Ovary (tissue), 3 donors: ENCODE results near the gene UIMC1.

Experiments used
- EP300 ChIP-seq: sonication (generic); formaldehyde crosslinking; IDR thresholded peaks from one replicate; pipeline ENCODE4 v1.6.1; 2017; ENCODE audit warnings: antibody characterized with exemption
- POLR2A ChIP-seq: fragments of 450-650 bp; IDR thresholded peaks from one replicate; pipeline ENCODE4 v1.6.1; 2017; ENCODE audit warnings: antibody characterized with exemption, mild to moderate bottlenecking, moderate library complexity
- TF ChIP-seq, protein P1 (sequence below), 3 donors: fragments of 450-650 bp in 2 of 3; fragments of 200-600 bp in 1 of 3; IDR thresholded peaks; one replicate each; pipeline versions ENCODE4 v1.5.1 to v1.8.0; 2016 to 2022; ENCODE audit warnings: antibody characterized with exemption in 3 of 3, mild to moderate bottlenecking in 1 of 3
- donor health status: DM: no; HTN: no; CAD: no.

DNA sequence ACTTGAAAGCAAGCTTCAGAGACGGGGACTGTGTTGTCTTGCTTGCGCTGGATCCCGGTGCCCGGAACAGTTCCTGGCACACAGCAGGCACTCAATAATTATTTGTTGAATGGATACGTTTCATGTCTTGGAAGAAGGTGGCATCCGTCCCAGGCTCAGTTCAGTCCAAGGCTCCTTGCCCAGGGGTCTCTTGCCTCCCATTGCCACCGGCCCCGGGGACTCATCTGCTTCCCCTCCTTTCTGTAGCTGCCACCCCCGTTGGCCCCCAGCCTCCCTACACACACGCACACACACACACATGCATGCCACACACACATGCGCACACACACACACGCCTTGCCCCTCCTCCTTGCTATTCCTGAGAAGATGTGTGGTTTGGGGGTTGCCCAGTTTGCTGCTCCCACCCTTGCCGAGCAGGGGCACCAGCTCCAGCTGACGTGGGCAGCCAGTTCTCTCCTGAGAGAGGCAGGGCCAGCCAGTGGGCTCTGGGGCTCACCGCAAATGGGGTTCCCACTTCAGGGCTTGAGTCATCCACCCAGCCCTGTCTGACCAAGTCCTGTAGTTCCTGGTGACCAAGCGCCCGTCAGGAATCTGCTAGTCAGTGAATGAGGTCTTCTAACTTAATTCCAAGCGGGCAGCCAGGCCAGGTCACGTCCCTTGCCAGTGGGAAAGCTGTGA is 149.2 kb downstream of the UIMC1 start:
- TF ChIP-seq, protein P1, sequence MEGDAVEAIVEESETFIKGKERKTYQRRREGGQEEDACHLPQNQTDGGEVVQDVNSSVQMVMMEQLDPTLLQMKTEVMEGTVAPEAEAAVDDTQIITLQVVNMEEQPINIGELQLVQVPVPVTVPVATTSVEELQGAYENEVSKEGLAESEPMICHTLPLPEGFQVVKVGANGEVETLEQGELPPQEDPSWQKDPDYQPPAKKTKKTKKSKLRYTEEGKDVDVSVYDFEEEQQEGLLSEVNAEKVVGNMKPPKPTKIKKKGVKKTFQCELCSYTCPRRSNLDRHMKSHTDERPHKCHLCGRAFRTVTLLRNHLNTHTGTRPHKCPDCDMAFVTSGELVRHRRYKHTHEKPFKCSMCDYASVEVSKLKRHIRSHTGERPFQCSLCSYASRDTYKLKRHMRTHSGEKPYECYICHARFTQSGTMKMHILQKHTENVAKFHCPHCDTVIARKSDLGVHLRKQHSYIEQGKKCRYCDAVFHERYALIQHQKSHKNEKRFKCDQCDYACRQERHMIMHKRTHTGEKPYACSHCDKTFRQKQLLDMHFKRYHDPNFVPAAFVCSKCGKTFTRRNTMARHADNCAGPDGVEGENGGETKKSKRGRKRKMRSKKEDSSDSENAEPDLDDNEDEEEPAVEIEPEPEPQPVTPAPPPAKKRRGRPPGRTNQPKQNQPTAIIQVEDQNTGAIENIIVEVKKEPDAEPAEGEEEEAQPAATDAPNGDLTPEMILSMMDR (IDR thresholded peaks at IDR 0.05) = no peak
- TF ChIP-seq POLR2A (no peak), EP300 (no peak)
